SKM-1 (cell line): ENCODE measurements around the gene CACNA1A.
"Not testable (repeated sequence)": the region's sequence is repeated elsewhere in the genome, so short reads cannot be mapped to it uniquely, and the experiment has no call there.

Experiments used
- DNase-seq: peaks from one replicate; lab custom pipeline; 2025; ENCODE audit not compliant: unreplicated experiment; lab: John Stamatoyannopoulos, UW

CACNA1A gene

GRCh38 chr19:13282486-13283065, 223.7 kb downstream of the CACNA1A start:
- DNase-seq, result no peak

GRCh38 chr19:13281567-13282291, 224.6 kb downstream of the CACNA1A start:
- no peak for DNase-seq

- DNase-seq, result peak; percentile 47
Observed at GRCh38 chr19:13277104-13277809, 229.0 kb downstream of the CACNA1A start.

- no peak for DNase-seq
Observed at GRCh38 chr19:13275016-13275722, 231.1 kb downstream of the CACNA1A start.

- no peak for DNase-seq
Observed at GRCh38 chr19:13270514-13271105, 235.7 kb downstream of the CACNA1A start.

GRCh38 chr19:13269348-13269747, 236.9 kb downstream of the CACNA1A start:
- no peak for DNase-seq

- no peak for DNase-seq
Observed at GRCh38 chr19:13267889-13268288, 238.4 kb downstream of the CACNA1A start.

- no peak for DNase-seq
Observed at GRCh38 chr19:13267131-13267530, 239.1 kb downstream of the CACNA1A start.

GRCh38 chr19:13262450-13262849, 243.8 kb downstream of the CACNA1A start:
- DNase-seq, result peak; percentile 9

- DNase-seq, result no peak
Observed at GRCh38 chr19:13260883-13261653, 245.2 kb downstream of the CACNA1A start.

- DNase-seq, result no peak
Observed at GRCh38 chr19:13256918-13257317, 249.4 kb downstream of the CACNA1A start.

- not testable (repeated sequence) for DNase-seq
Observed at GRCh38 chr19:13256398-13256797, 249.9 kb downstream of the CACNA1A start.

- DNase-seq, result no peak
Observed at GRCh38 chr19:13255719-13256059, 250.6 kb downstream of the CACNA1A start.

GRCh38 chr19:13255041-13255718, 251.1 kb downstream of the CACNA1A start:
- no peak for DNase-seq

- DNase-seq, result no peak
Observed at GRCh38 chr19:13252569-13253335, 253.5 kb downstream of the CACNA1A start.

GRCh38 chr19:13244920-13245319, 261.4 kb downstream of the CACNA1A start:
- DNase-seq, result no peak

- no peak for DNase-seq
Observed at GRCh38 chr19:13241231-13242104, 264.8 kb downstream of the CACNA1A start.

GRCh38 chr19:13240312-13241022, 265.8 kb downstream of the CACNA1A start:
- no peak for DNase-seq
